ENCODE results near the gene NPHP1.

DNA sequence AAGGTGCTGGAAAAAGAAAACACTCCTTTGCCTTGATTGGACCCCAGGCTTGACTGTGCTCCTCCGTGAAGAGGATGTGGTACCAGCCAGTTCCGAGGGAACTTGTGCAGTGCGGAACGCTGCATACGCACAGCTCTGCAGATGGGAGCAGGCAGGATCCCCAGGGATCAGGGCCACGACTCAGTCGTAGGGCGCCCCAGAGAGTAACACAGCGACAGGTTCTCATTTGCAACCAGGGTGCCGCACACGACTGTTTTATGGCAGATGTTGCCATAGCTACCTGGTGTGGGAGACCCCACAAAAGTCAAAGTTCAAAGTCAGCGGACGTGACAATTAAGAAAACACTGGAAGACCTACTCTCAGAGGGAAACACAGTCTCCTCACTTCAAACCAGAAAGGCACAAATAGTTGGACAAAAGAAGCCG, 90.0 kb downstream of the NPHP1 start:
- TF ChIP-seq, protein P1, sequence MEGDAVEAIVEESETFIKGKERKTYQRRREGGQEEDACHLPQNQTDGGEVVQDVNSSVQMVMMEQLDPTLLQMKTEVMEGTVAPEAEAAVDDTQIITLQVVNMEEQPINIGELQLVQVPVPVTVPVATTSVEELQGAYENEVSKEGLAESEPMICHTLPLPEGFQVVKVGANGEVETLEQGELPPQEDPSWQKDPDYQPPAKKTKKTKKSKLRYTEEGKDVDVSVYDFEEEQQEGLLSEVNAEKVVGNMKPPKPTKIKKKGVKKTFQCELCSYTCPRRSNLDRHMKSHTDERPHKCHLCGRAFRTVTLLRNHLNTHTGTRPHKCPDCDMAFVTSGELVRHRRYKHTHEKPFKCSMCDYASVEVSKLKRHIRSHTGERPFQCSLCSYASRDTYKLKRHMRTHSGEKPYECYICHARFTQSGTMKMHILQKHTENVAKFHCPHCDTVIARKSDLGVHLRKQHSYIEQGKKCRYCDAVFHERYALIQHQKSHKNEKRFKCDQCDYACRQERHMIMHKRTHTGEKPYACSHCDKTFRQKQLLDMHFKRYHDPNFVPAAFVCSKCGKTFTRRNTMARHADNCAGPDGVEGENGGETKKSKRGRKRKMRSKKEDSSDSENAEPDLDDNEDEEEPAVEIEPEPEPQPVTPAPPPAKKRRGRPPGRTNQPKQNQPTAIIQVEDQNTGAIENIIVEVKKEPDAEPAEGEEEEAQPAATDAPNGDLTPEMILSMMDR (conservative IDR thresholded peaks at IDR 0.05 in 1 of 2, IDR thresholded peaks at IDR 0.05 in 1 of 2; ENCODE audit: extremely low read depth in 1 of 2, insufficient read depth in 1 of 2, low read depth in 1 of 2, low read length in 2 of 2), result no peak
- no peak for TF ChIP-seq EZH2 (IDR thresholded peaks at IDR 0.05; ENCODE audit: borderline replicate concordance, low read length)
